ENCODE data around the gene CDS2.

Gene CDS2

GRCh38 chr20:5183731-5184474, 57.1 kb downstream of the CDS2 start:
- H3K36me3 ChIP-seq (ENCODE audit: control insufficient read depth in 4 of 4, insufficient read depth in 4 of 4, low read length in 3 of 4): peaks cover 21 to 66% (median 45%) of the 10 kb centered on the region in 4 experiments
- no peaks in the 10 kb centered on the region for H3K4me1 ChIP-seq (ENCODE audit: control extremely low read depth in 1 of 4, control insufficient read depth in 4 of 4, insufficient read depth in 4 of 4, low read length in 3 of 4)
- WGBS (ENCODE audit: insufficient coverage): over 99% methylated on average over 11 of the region's 13 CpGs
- no peak overlapping the region for H3K4me3 ChIP-seq (ENCODE audit: control insufficient read depth in 1 of 7, extremely low read depth in 1 of 7, insufficient read depth in 4 of 7, low read depth in 2 of 7, low read length in 6 of 7)
- H3K27me3 ChIP-seq (replicated peaks in 2 of 5; ENCODE audit: control insufficient read depth in 4 of 5, insufficient read depth in 5 of 5, low read length in 4 of 5): no peaks in the 10 kb centered on the region
- H3K27ac ChIP-seq (ENCODE audit: insufficient read depth in 1 of 2, low read depth in 1 of 2, low read length in 2 of 2, poor library complexity in 1 of 2, severe bottlenecking in 2 of 2): no peak overlapping the region
- H3K9me3 ChIP-seq (ENCODE audit: control extremely low read depth in 1 of 5, control insufficient read depth in 4 of 5, insufficient read depth in 2 of 5, low read depth in 1 of 5, low read length in 4 of 5): no peaks in the 10 kb centered on the region
- DNase-seq: no peak
- ChIA-PET CTCF (interaction anchor here (0.6 to 6.4 kb wide), 5 partner anchors 9 to 69 kb away, joined by 3 to 42 read pairs (median 6); partner anchors contain the start of gene CDS2), POLR2A (no interaction called here)

DNA sequence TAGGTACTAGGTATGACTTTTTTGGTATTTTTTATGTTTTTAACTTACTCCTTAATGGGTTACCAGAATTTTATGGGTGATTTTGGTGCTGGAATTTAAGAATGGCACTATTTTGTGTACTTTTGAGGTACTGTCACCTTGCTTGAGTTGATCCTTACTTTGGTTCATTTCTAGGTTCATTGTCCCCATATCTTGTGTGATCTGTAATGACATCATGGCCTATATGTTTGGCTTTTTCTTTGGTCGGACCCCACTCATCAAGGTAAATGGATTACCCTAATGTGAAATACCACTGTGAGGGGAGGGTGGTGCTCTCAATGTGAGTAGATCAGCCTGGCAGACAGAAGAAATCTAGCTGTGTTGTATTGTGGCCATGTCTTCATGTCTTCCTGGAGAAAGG, 57.9 kb downstream of the CDS2 start:
- 100% methylated on average over 1 of the region's 1 CpG for WGBS (ENCODE audit: insufficient coverage)
- Histone ChIP-seq H3K4me3 (ENCODE audit: control insufficient read depth in 1 of 7, extremely low read depth in 1 of 7, insufficient read depth in 4 of 7, low read depth in 2 of 7, low read length in 6 of 7) (no peak overlapping the region), H3K4me1 (ENCODE audit: control extremely low read depth in 1 of 4, control insufficient read depth in 4 of 4, insufficient read depth in 4 of 4, low read length in 3 of 4) (no peaks in the 10 kb centered on the region), H3K9me3 (ENCODE audit: control extremely low read depth in 1 of 5, control insufficient read depth in 4 of 5, insufficient read depth in 2 of 5, low read depth in 1 of 5, low read length in 4 of 5) (no peaks in the 10 kb centered on the region), H3K27me3 (replicated peaks in 2 of 5; ENCODE audit: control insufficient read depth in 4 of 5, insufficient read depth in 5 of 5, low read length in 4 of 5) (no peaks in the 10 kb centered on the region), H3K36me3 (ENCODE audit: control insufficient read depth in 4 of 4, insufficient read depth in 4 of 4, low read length in 3 of 4) (peaks cover 21 to 73% (median 51%) of the 10 kb centered on the region in 4 experiments), H3K27ac (ENCODE audit: insufficient read depth in 1 of 2, low read depth in 1 of 2, low read length in 2 of 2, poor library complexity in 1 of 2, severe bottlenecking in 2 of 2) (no peak overlapping the region)
- ChIA-PET CTCF (interaction anchor here (1.3 to 3.1 kb wide), 2 partner anchors 18 to 58 kb away, joined by 6 to 8 read pairs; partner anchors contain the start of gene CDS2), POLR2A (no interaction called here)
- DNase-seq: no peak

DNA sequence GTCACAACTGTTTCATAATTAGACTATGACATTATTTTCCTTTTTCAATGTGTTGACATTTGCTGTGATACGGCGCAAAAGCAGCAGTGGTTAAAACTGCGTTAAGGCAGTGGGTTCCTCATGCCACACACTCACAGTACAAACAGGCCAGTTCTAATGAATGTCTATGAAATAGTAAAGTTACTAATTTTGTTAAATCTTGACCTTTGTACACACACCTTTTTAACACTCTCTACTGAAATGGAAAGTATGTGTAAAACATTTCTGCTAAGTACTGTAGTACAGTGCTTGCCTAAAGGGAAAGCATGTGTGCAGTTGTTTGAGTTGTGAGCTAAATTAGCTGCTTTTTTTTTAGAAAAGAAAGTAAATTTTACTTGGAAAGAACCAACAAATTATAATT, 60.3 kb downstream of the CDS2 start:
- no CpG with 5 or more reads among the region's 3 CpGs for WGBS (ENCODE audit: insufficient coverage)
- POLR2A ChIA-PET: no interaction called here
- CTCF ChIA-PET: interaction anchor here (1.5 to 3.1 kb wide), 4 partner anchors 17 to 72 kb away, joined by 5 to 14 read pairs (median 10); partner anchors contain the start of gene CDS2

GRCh38 chr20:5188736-5189135, 61.9 kb downstream of the CDS2 start:
- no peak for DNase-seq
- Histone ChIP-seq H3K27me3 (replicated peaks in 2 of 5; ENCODE audit: control insufficient read depth in 4 of 5, insufficient read depth in 5 of 5, low read length in 4 of 5) (no peaks in the 10 kb centered on the region), H3K4me1 (ENCODE audit: control extremely low read depth in 1 of 4, control insufficient read depth in 4 of 4, insufficient read depth in 4 of 4, low read length in 3 of 4) (peaks cover 0 to 5% (median 0%) of the 10 kb centered on the region in 4 experiments), H3K27ac (ENCODE audit: insufficient read depth in 1 of 2, low read depth in 1 of 2, low read length in 2 of 2, poor library complexity in 1 of 2, severe bottlenecking in 2 of 2) (no peak overlapping the region), H3K4me3 (ENCODE audit: control insufficient read depth in 1 of 7, extremely low read depth in 1 of 7, insufficient read depth in 4 of 7, low read depth in 2 of 7, low read length in 6 of 7) (no peak overlapping the region), H3K9me3 (ENCODE audit: control extremely low read depth in 1 of 5, control insufficient read depth in 4 of 5, insufficient read depth in 2 of 5, low read depth in 1 of 5, low read length in 4 of 5) (no peaks in the 10 kb centered on the region), H3K36me3 (ENCODE audit: control insufficient read depth in 4 of 4, insufficient read depth in 4 of 4, low read length in 3 of 4) (peaks cover 16 to 71% (median 55%) of the 10 kb centered on the region in 4 experiments)
- WGBS (ENCODE audit: insufficient coverage): 100% methylated on average over 6 of the region's 7 CpGs
- ChIA-PET CTCF (interaction anchor here (1.0 kb wide), 1 partner anchor 35 kb away, joined by 3 read pairs; no protein-coding TSS in a partner anchor), POLR2A (no interaction called here)

More for the DNA sequence above, 60.3 kb downstream of the CDS2 start:
- Histone ChIP-seq H3K4me3 (ENCODE audit: control insufficient read depth in 1 of 7, extremely low read depth in 1 of 7, insufficient read depth in 4 of 7, low read depth in 2 of 7, low read length in 6 of 7) (no peak overlapping the region), H3K27ac (ENCODE audit: insufficient read depth in 1 of 2, low read depth in 1 of 2, low read length in 2 of 2, poor library complexity in 1 of 2, severe bottlenecking in 2 of 2) (no peak overlapping the region), H3K36me3 (ENCODE audit: control insufficient read depth in 4 of 4, insufficient read depth in 4 of 4, low read length in 3 of 4) (peaks cover 21 to 79% (median 58%) of the 10 kb centered on the region in 4 experiments), H3K9me3 (ENCODE audit: control extremely low read depth in 1 of 5, control insufficient read depth in 4 of 5, insufficient read depth in 2 of 5, low read depth in 1 of 5, low read length in 4 of 5) (no peaks in the 10 kb centered on the region), H3K4me1 (ENCODE audit: control extremely low read depth in 1 of 4, control insufficient read depth in 4 of 4, insufficient read depth in 4 of 4, low read length in 3 of 4) (peaks cover 0 to 4% (median 0%) of the 10 kb centered on the region in 4 experiments), H3K27me3 (replicated peaks in 2 of 5; ENCODE audit: control insufficient read depth in 4 of 5, insufficient read depth in 5 of 5, low read length in 4 of 5) (no peaks in the 10 kb centered on the region)
- DNase-seq: no peak

GRCh38 chr20:5189917-5190316, 63.1 kb downstream of the CDS2 start:
- H3K4me3 ChIP-seq (ENCODE audit: control insufficient read depth in 1 of 7, extremely low read depth in 1 of 7, insufficient read depth in 4 of 7, low read depth in 2 of 7, low read length in 6 of 7): no peak overlapping the region
- peaks cover 18 to 70% (median 61%) of the 10 kb centered on the region in 4 experiments for H3K36me3 ChIP-seq (ENCODE audit: control insufficient read depth in 4 of 4, insufficient read depth in 4 of 4, low read length in 3 of 4)
- H3K9me3 ChIP-seq (ENCODE audit: control extremely low read depth in 1 of 5, control insufficient read depth in 4 of 5, insufficient read depth in 2 of 5, low read depth in 1 of 5, low read length in 4 of 5): no peaks in the 10 kb centered on the region
- ChIA-PET CTCF (interaction anchor here (1.0 to 5.0 kb wide), 8 partner anchors 8 to 432 kb away, joined by 3 to 95 read pairs (median 4); partner anchors contain the start of gene CDS2), POLR2A (interaction anchor here (0.6 kb wide), 1 partner anchor 223 kb away, joined by 3 read pairs; no protein-coding TSS in a partner anchor)
- no peaks in the 10 kb centered on the region for H3K27me3 ChIP-seq (replicated peaks in 2 of 5; ENCODE audit: control insufficient read depth in 4 of 5, insufficient read depth in 5 of 5, low read length in 4 of 5)
- H3K27ac ChIP-seq (ENCODE audit: insufficient read depth in 1 of 2, low read depth in 1 of 2, low read length in 2 of 2, poor library complexity in 1 of 2, severe bottlenecking in 2 of 2): no peak overlapping the region
- WGBS (ENCODE audit: insufficient coverage): 98% methylated on average over 6 of the region's 6 CpGs
- no peak for DNase-seq
- H3K4me1 ChIP-seq (ENCODE audit: control extremely low read depth in 1 of 4, control insufficient read depth in 4 of 4, insufficient read depth in 4 of 4, low read length in 3 of 4): peaks cover 0 to 5% (median 0%) of the 10 kb centered on the region in 4 experiments

DNA sequence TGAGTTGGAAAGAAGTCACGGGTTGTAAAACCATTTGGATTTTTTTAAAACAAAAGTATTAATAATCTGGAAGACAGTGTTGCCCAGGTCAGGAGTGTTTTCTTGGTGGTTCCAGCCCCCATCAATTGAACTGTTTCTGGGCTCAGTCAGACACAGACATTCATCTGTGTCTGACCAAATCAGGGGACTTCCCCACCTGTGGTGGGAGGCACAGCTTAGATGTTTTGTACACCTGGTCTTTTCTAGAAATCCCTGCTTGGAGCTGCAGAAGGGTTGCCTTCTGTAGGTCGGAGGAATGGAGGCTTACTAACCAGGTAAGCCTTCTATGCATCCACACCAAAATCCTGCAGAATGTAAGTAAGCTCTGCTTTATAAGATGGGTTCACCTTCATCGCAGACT, 63.6 kb downstream of the CDS2 start:
- H3K9me3 ChIP-seq (ENCODE audit: control extremely low read depth in 1 of 5, control insufficient read depth in 4 of 5, insufficient read depth in 2 of 5, low read depth in 1 of 5, low read length in 4 of 5): no peaks in the 10 kb centered on the region
- 100% methylated on average over 1 of the region's 3 CpGs for WGBS (ENCODE audit: insufficient coverage)
- H3K36me3 ChIP-seq (ENCODE audit: control insufficient read depth in 4 of 4, insufficient read depth in 4 of 4, low read length in 3 of 4): peaks cover 18 to 75% (median 64%) of the 10 kb centered on the region in 4 experiments
- ChIA-PET POLR2A (no interaction called here), CTCF (interaction anchor here (1.0 to 5.0 kb wide), 10 partner anchors 9 to 432 kb away, joined by 3 to 95 read pairs (median 4); partner anchors contain the start of gene CDS2)
- H3K4me3 ChIP-seq (ENCODE audit: control insufficient read depth in 1 of 7, extremely low read depth in 1 of 7, insufficient read depth in 4 of 7, low read depth in 2 of 7, low read length in 6 of 7): no peak overlapping the region
- H3K4me1 ChIP-seq (ENCODE audit: control extremely low read depth in 1 of 4, control insufficient read depth in 4 of 4, insufficient read depth in 4 of 4, low read length in 3 of 4): peaks cover 0 to 5% (median 0%) of the 10 kb centered on the region in 4 experiments
- no peaks in the 10 kb centered on the region for H3K27me3 ChIP-seq (replicated peaks in 2 of 5; ENCODE audit: control insufficient read depth in 4 of 5, insufficient read depth in 5 of 5, low read length in 4 of 5)
- H3K27ac ChIP-seq (ENCODE audit: insufficient read depth in 1 of 2, low read depth in 1 of 2, low read length in 2 of 2, poor library complexity in 1 of 2, severe bottlenecking in 2 of 2): no peak overlapping the region
- DNase-seq: no peak
